ENCODE data around the gene C16orf90.
A peak's percentile ranks its signal among the peaks of the same experiment; 100 is the strongest.
"Not testable (repeated sequence)": the region's sequence is repeated elsewhere in the genome, so short reads cannot be mapped to it uniquely, and the experiment has no call there.

C16orf90 gene

DNA sequence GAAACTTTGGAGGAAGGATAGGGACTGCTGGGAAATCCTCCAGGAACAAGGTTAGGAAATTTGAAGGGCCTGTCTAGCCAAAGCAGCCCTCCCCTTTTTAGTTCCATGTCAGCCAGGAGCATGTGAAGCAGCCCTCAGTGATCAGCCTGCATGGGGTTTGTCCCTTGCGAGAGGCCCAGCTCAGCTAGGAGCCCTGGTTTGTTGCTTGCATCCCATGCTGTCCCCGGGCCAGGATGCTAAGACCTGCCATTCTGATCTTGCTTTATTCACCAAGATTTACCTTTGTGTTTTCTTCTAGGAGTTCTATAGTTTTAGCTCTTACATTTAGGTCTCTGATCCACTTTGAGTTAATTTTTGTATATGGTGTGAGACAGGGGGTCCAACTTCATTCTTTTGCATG is 33.1 kb upstream of the C16orf90 start:
- peak in 1 of 2 donors; percentile 37 for DNase-seq
- TF ChIP-seq CTCF (IDR thresholded peaks at IDR 0.05), result no peak
- no peaks in the 10 kb centered on the region for H3K27me3 ChIP-seq
- peaks cover 0 to 3% (median 0%) of the 10 kb centered on the region in 4 donors for H3K4me1 ChIP-seq
- peaks cover 28 to 78% (median 47%) of the 10 kb centered on the region in 3 donors for H3K36me3 ChIP-seq
- H3K4me3 ChIP-seq, result no peak overlapping the region
- intact Hi-C loops (cut with DNase I; ENCODE audit: low total_unique reads), result loop anchor here (5.0 kb wide), 1 partner anchor 84 kb away; the partner anchor contains the start of gene SLX4
- no peak overlapping the region for H3K27ac ChIP-seq
- H3K9me3 ChIP-seq, result no peaks in the 10 kb centered on the region

GRCh38 chr16:3527216-3527829 is 32.0 kb upstream of the C16orf90 start:
- peak; percentile 70 for TF ChIP-seq CTCF (IDR thresholded peaks at IDR 0.05)
- Histone ChIP-seq H3K36me3 (peaks cover 30 to 78% (median 43%) of the 10 kb centered on the region in 3 donors), H3K27ac (peak overlapping the region in 1 of 2 donors; percentile 10)
- not testable (repeated sequence) for H3K4me3 ChIP-seq, H3K9me3 ChIP-seq, H3K27me3 ChIP-seq, H3K4me1 ChIP-seq
- DNase-seq, result peak; percentile 85 to 89
- intact Hi-C loops (cut with DNase I; ENCODE audit: low total_unique reads), result loop anchor here (5.0 kb wide), 1 partner anchor 85 kb away; the partner anchor contains the start of gene SLX4

GRCh38 chr16:3525951-3526350 is 30.7 kb upstream of the C16orf90 start:
- Histone ChIP-seq H3K36me3 (peaks cover 28 to 74% (median 42%) of the 10 kb centered on the region in 3 donors), H3K4me3 (no peak overlapping the region), H3K27me3 (no peaks in the 10 kb centered on the region), H3K9me3 (no peaks in the 10 kb centered on the region), H3K27ac (no peak overlapping the region), H3K4me1 (peaks cover 0 to 7% (median 2%) of the 10 kb centered on the region in 4 donors)
- no peak for TF ChIP-seq CTCF (IDR thresholded peaks at IDR 0.05)
- DNase-seq, result peak in 1 of 2 donors; percentile 24
- intact Hi-C loops (cut with DNase I; ENCODE audit: low total_unique reads), result loop anchor here (5.0 kb wide), 1 partner anchor 86 kb away; the partner anchor contains the start of gene SLX4

DNA sequence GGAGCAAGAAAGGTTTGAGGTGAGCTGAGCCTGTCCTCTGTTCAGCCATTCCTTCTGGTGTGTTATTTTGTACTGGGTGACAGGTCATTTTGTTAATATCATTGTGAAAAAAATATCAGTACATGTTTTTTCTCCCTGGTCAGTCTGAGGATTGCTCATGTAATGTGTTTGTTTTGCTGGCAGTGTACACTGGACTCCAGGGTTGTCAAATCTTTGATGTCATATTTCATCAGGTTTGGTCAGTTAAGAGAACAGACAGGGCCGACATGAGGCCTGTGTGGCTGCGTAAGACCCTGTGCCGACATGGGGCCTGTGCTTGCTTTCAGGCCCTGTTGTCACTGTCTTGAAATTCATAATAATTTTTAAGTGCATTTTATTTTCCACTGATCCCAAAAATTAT is 28.0 kb upstream of the C16orf90 start:
- no peaks in the 10 kb centered on the region for H3K27me3 ChIP-seq
- no peak for TF ChIP-seq CTCF (IDR thresholded peaks at IDR 0.05)
- H3K36me3 ChIP-seq, result peaks cover 14 to 81% (median 54%) of the 10 kb centered on the region in 3 donors
- no peak for DNase-seq
- no peak overlapping the region for H3K4me3 ChIP-seq
- H3K27ac ChIP-seq, result no peak overlapping the region
- H3K9me3 ChIP-seq, result no peaks in the 10 kb centered on the region
- H3K4me1 ChIP-seq, result peaks cover 0 to 13% (median 5%) of the 10 kb centered on the region in 4 donors
- intact Hi-C loops (cut with DNase I; ENCODE audit: low total_unique reads), result no loop called here

GRCh38 chr16:3520841-3521240 is 25.6 kb upstream of the C16orf90 start:
- peak; percentile 7 to 15 for TF ChIP-seq CTCF (IDR thresholded peaks at IDR 0.05)
- peak overlapping the region; percentile 57 to 64 for H3K27ac ChIP-seq

More at GRCh38 chr16:3520841-3521240, 25.6 kb upstream of the C16orf90 start:
- Histone ChIP-seq H3K36me3 (peaks cover 25 to 92% (median 66%) of the 10 kb centered on the region in 3 donors), H3K4me1 (peaks cover 0 to 10% (median 5%) of the 10 kb centered on the region in 4 donors), H3K27me3 (no peaks in the 10 kb centered on the region), H3K9me3 (no peaks in the 10 kb centered on the region), H3K4me3 (no peak overlapping the region)
- intact Hi-C loops (cut with DNase I; ENCODE audit: low total_unique reads), result no loop called here
- peak in 1 of 2 donors; percentile 52 for DNase-seq
